Astrocyte (in vitro differentiated cells and primary cell): ENCODE results near the gene CRLF3. TPM values are rescaled to one million over a fixed set of nuclear protein-coding genes. Genes with fewer than 3 reads are reported as not detected.
"Not testable (repeated sequence)": the region's sequence is repeated elsewhere in the genome, so short reads cannot be mapped to it uniquely, and the experiment has no call there.

Source experiments
- DNase-seq: peaks from one replicate; pipeline ENCODE4 v3.0.0-alpha.2; 2010; ENCODE audit warnings: low read depth
- FAIRE-seq: peaks from 2 replicates; lab custom pipeline; 2011; peaks lifted over from hg19 to GRCh38; lab: Jason Lieb, UNC
- H2AFZ ChIP-seq: 2 replicates; pipeline ENCODE4 v1.6.0; 2012; ENCODE audit warnings: low read depth, low read length, inconsistent platforms
- H3K27ac ChIP-seq: 2 replicates; pipeline ENCODE4 v1.5.1; 2011; ENCODE audit warnings: low read depth, low read length, inconsistent platforms
- H3K27me3 ChIP-seq: 2 replicates; pipeline ENCODE4 v1.6.0; 2011; ENCODE audit warnings: low read length, inconsistent platforms; ENCODE audit not compliant: insufficient read depth
- H3K36me3 ChIP-seq: 2 replicates; pipeline ENCODE4 v1.5.1; 2011; ENCODE audit warnings: low read length, inconsistent platforms; ENCODE audit not compliant: insufficient read depth
- H3K4me1 ChIP-seq: 2 replicates; pipeline ENCODE4 v1.5.1; 2011; ENCODE audit warnings: low read length, inconsistent platforms; ENCODE audit not compliant: insufficient read depth
- H3K4me2 ChIP-seq: 2 replicates; pipeline ENCODE4 v1.6.0; 2012; ENCODE audit warnings: low read length, inconsistent platforms
- H3K4me3 ChIP-seq: 2 replicates; pipeline ENCODE4 v1.5.1; 2011; ENCODE audit warnings: low read depth, mild to moderate bottlenecking, low read length, inconsistent platforms; ENCODE audit not compliant: insufficient read depth
- H3K79me2 ChIP-seq: 2 replicates; pipeline ENCODE4 v1.6.0; 2012; ENCODE audit warnings: mild to moderate bottlenecking, low read length, inconsistent platforms; ENCODE audit not compliant: insufficient read depth
- H3K9ac ChIP-seq: 2 replicates; pipeline ENCODE4 v1.6.0; 2012; ENCODE audit warnings: mild to moderate bottlenecking, low read length, inconsistent platforms
- H3K9me3 ChIP-seq: 2 replicates; pipeline ENCODE4 v1.5.1; 2012; ENCODE audit warnings: low read depth, mild to moderate bottlenecking, low read length, inconsistent platforms; ENCODE audit not compliant: insufficient read depth
- H4K20me1 ChIP-seq: 2 replicates; pipeline ENCODE4 v1.6.0; 2012; ENCODE audit warnings: low read length, inconsistent platforms; ENCODE audit not compliant: insufficient read depth
- H3K27ac Mint-ChIP-seq: one replicate; pipeline ENCODE4 v1.8.0; 2021; ENCODE audit warnings: mild to moderate bottlenecking, mixed read lengths; ENCODE audit not compliant: unreplicated experiment
- H3K27me3 Mint-ChIP-seq: one replicate; pipeline ENCODE4 v1.8.0; 2021; ENCODE audit warnings: low read depth, mixed read lengths; ENCODE audit not compliant: unreplicated experiment
- H3K36me3 Mint-ChIP-seq: one replicate; pipeline ENCODE4 v1.8.0; 2021; ENCODE audit warnings: low read depth, mixed read lengths; ENCODE audit not compliant: unreplicated experiment
- H3K4me1 Mint-ChIP-seq: one replicate; pipeline ENCODE4 v1.8.0; 2021; ENCODE audit warnings: low read depth, mixed read lengths; ENCODE audit not compliant: unreplicated experiment
- H3K4me3 Mint-ChIP-seq: one replicate; pipeline ENCODE4 v1.8.0; 2021; ENCODE audit warnings: mild to moderate bottlenecking, moderate library complexity, mixed read lengths; ENCODE audit not compliant: unreplicated experiment
- H3K9me3 Mint-ChIP-seq: one replicate; pipeline ENCODE4 v1.8.0; 2021; ENCODE audit warnings: mild to moderate bottlenecking, mixed read lengths; ENCODE audit not compliant: unreplicated experiment
- EZH2 ChIP-seq: IDR thresholded peaks from 2 replicates; pipeline ENCODE4 v1.6.1; 2012; ENCODE audit warnings: mild to moderate bottlenecking, low read length, inconsistent platforms; ENCODE audit not compliant: insufficient read depth
- total RNA-seq: library from RNA; stranded (reverse); gene quantifications from 2 replicates; pipeline ENCODE4 v1.2.1, GENCODE V29; 2021
- TF ChIP-seq, protein P1 (sequence below): IDR thresholded peaks from 2 replicates; pipeline ENCODE4 v1.5.1; 2011; ENCODE audit warnings: low read depth, mild to moderate bottlenecking, inconsistent platforms, low read length, moderate library complexity; ENCODE audit not compliant: insufficient read depth

CRLF3 gene
- total RNA-seq, 1 donor from 2014 or later, result 8.0 TPM

DNA sequence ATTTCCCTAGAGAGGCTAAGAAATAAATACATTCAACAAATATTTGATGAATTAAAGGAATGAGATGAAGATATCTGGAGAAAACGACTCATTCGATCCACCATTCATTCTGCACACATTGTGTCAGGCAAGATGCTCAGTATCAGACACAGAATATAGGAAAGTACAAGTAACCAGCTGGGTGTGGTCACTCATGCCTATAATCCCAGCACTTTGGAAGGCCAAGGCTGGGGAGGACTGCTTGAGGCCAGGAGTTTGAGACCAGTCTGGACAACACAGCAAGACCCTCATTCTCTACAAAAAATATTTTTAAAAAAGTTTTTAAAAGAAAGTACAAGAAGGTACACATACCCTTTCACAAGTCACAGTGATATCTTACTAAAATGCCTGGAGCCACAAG, 42.3 kb downstream of the CRLF3 start:
- no peak for FAIRE-seq
- H3K4me3 Mint-ChIP-seq, result no peak overlapping the region
- Histone ChIP-seq H3K79me2 (no peaks in the 10 kb centered on the region), H3K27ac (no peak overlapping the region), H3K36me3 (peaks cover 18% of the 10 kb centered on the region), H2AFZ (no peak overlapping the region), H3K4me2 (no peak overlapping the region), H3K4me1 (no peaks in the 10 kb centered on the region), H3K9me3 (no peaks in the 10 kb centered on the region), H4K20me1 (no peaks in the 10 kb centered on the region), H3K4me3 (no peak overlapping the region), H3K27me3 (no peaks in the 10 kb centered on the region), H3K9ac (no peak overlapping the region)
- no peaks in the 10 kb centered on the region for H3K27me3 Mint-ChIP-seq
- peak overlapping the region; percentile 34 for H3K27ac Mint-ChIP-seq
- no peaks in the 10 kb centered on the region for H3K9me3 Mint-ChIP-seq
- no peaks in the 10 kb centered on the region for H3K4me1 Mint-ChIP-seq
- peaks cover 11% of the 10 kb centered on the region for H3K36me3 Mint-ChIP-seq
- DNase-seq, result no peak
- no peak for TF ChIP-seq EZH2
- TF ChIP-seq, protein P1, sequence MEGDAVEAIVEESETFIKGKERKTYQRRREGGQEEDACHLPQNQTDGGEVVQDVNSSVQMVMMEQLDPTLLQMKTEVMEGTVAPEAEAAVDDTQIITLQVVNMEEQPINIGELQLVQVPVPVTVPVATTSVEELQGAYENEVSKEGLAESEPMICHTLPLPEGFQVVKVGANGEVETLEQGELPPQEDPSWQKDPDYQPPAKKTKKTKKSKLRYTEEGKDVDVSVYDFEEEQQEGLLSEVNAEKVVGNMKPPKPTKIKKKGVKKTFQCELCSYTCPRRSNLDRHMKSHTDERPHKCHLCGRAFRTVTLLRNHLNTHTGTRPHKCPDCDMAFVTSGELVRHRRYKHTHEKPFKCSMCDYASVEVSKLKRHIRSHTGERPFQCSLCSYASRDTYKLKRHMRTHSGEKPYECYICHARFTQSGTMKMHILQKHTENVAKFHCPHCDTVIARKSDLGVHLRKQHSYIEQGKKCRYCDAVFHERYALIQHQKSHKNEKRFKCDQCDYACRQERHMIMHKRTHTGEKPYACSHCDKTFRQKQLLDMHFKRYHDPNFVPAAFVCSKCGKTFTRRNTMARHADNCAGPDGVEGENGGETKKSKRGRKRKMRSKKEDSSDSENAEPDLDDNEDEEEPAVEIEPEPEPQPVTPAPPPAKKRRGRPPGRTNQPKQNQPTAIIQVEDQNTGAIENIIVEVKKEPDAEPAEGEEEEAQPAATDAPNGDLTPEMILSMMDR, result no peak

DNA sequence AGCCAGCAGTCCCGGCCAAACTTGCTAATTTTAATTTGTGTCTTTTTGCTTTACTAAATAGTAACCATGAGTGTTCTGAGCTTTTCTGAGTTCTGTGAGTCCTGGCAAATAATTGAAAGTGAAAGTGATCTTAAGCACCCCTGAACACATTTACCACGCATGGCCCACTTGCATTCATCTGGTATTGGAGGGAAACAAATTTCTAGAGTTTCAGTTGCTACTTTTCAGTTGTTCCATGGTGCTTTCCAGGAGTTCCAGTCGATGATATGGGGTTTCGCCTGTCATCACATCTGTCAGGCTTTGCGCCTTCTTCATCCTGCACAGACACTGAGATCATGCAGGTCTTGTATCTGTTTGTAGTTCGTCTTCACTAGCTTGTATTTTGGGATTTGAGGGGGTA, 44.1 kb downstream of the CRLF3 start:
- H3K27me3 Mint-ChIP-seq, result no peaks in the 10 kb centered on the region
- Histone ChIP-seq H3K9me3 (no peaks in the 10 kb centered on the region), H3K4me3 (no peak overlapping the region), H3K4me2 (no peak overlapping the region), H3K27ac (no peak overlapping the region), H3K9ac (no peak overlapping the region), H3K36me3 (peaks cover 16% of the 10 kb centered on the region), H3K4me1 (no peaks in the 10 kb centered on the region), H4K20me1 (no peaks in the 10 kb centered on the region), H3K27me3 (no peaks in the 10 kb centered on the region), H2AFZ (no peak overlapping the region), H3K79me2 (no peaks in the 10 kb centered on the region)
- H3K4me1 Mint-ChIP-seq, result no peaks in the 10 kb centered on the region
- no peak for FAIRE-seq
- H3K27ac Mint-ChIP-seq, result no peak overlapping the region
- TF ChIP-seq EZH2, result no peak
- TF ChIP-seq, protein P1, result no peak
- H3K36me3 Mint-ChIP-seq, result peaks cover 13% of the 10 kb centered on the region
- DNase-seq, result no peak
- H3K9me3 Mint-ChIP-seq, result no peaks in the 10 kb centered on the region
- no peak overlapping the region for H3K4me3 Mint-ChIP-seq

DNA sequence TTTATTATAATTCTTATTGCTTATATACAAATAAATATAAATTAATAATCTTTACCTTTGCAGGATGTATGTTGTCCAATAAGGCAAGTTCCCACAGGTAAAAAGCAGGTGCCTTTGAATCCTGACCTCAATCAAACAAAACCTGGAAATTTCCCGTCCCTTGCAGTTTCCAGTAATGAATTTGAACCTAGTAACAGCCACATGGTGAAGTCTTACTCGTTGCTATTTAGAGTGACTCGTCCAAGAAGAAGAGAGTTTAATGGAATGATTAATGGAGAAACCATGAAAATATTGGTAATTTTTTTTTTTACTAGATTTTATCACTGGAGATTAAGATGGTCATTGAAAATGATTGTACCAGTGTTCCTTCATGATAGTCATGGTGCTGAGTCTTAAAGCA, 55.7 kb downstream of the CRLF3 start:
- not testable (repeated sequence) for H3K9ac ChIP-seq, H3K4me2 ChIP-seq, H3K27ac Mint-ChIP-seq, H4K20me1 ChIP-seq, H3K27me3 ChIP-seq, H3K79me2 ChIP-seq, FAIRE-seq, H3K4me1 Mint-ChIP-seq, H3K36me3 Mint-ChIP-seq, H3K4me1 ChIP-seq, H3K4me3 ChIP-seq, H3K27me3 Mint-ChIP-seq, H3K9me3 ChIP-seq, H3K9me3 Mint-ChIP-seq, H3K27ac ChIP-seq, H2AFZ ChIP-seq, H3K4me3 Mint-ChIP-seq, DNase-seq
- peaks cover 17% of the 10 kb centered on the region for H3K36me3 ChIP-seq

DNA sequence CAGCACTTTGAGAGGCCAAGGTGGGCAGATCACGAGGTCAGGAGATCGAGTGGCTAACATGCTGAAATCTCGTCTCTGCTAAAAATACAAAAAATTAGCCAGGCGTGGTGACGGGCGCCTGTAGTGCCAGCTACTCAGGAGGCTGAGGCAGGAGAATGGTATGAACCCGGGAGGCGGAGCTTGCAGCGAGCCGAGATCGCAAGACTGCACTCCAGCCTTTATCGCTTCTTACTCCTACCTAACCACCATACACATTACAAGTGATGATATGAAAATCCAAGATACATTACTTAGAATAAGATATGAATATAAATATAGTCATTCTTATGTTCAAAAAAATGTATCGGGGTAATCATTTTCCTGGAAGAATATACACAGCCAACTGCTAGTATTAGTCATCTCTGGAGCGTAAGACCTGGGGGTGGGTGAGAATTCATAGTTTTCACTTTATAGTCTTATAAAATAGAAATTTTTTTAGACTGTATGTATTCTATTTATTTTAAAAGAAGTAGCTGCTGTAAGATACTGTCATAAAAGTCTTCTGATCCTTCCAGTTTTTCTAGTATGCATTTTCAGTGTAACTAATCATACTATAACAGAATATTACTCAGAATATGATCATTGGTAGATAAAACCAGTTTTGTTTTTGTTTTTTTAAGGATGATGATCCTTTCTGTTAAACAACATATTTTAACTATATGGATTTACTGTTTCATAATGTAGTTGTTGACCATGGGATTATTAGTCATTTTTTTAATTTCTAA, 56.7 kb downstream of the CRLF3 start:
- not testable (repeated sequence) for H3K4me1 ChIP-seq, H3K36me3 Mint-ChIP-seq, H3K4me1 Mint-ChIP-seq, DNase-seq, H3K27me3 Mint-ChIP-seq, H3K4me2 ChIP-seq, H3K9ac ChIP-seq, H3K9me3 Mint-ChIP-seq, FAIRE-seq, H3K9me3 ChIP-seq, H3K27ac ChIP-seq, H2AFZ ChIP-seq, H3K4me3 Mint-ChIP-seq, H3K79me2 ChIP-seq, H4K20me1 ChIP-seq, H3K27ac Mint-ChIP-seq, H3K4me3 ChIP-seq, H3K27me3 ChIP-seq
- peaks cover 16% of the 10 kb centered on the region for H3K36me3 ChIP-seq
